GM12892 (cell line): ENCODE results near the gene CBFA2T2.

Source experiments
- POLR2A ChIP-seq: IDR thresholded peaks from 2 replicates; pipeline ENCODE4 v1.6.1; 2011; ENCODE audit warnings: low read depth, low read length, control low read depth
- POLR2AphosphoS5 ChIP-seq: IDR thresholded peaks from 2 replicates; pipeline ENCODE4 v1.6.1; 2011; ENCODE audit warnings: low read depth, low read length, control low read depth

DNA sequence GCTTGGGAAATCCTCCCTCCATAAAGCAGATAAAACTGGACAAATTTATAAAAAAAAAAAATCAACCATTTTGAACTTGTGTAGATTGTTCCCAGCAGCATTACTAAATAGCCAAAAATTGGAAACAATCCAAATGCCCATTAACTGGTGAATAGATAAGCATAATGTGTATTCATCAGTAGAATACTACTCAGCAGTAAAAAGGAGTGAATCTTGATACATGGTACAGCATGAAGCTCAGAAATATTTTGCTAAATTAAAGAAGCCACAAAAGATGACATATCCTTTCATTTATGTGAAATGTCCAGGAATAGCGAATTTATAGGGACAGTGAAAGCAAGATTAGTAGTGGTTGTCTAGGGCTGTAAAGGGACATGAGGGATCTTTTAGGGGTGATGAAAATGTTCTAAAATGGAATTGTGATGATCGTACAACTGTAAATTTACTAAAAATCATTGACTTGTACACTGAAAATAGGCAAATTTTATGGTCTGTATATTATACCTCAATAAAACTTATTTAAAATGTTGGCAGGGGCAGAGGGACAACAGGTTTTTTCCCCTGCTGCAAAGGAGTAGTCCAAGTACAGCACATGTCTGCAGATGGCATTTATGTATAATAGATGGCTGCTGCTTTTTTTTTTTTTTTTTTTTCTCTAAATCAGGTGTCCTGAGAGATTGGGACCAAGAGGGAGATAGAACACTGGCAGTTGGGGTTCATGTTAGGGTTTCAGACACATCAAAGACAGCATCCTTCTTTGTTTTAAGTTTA is 59.5 kb downstream of the CBFA2T2 start:
- TF ChIP-seq POLR2A (no peak), POLR2AphosphoS5 (no peak)
